Stimulated activated CD4-positive, alpha-beta T cell treated with anti-CD3 and anti-CD28 coated beads, Interleukin-12 subunit alpha, Interleukin-12 subunit beta, amount 100 ng/mL, for 24 hours (primary cell): Measurements from ENCODE around the gene TESK2.
"Not testable (repeated sequence)": the region's sequence is repeated elsewhere in the genome, so short reads cannot be mapped to it uniquely, and the experiment has no call there.

Source experiments
- DNase-seq, 2 experiments: peaks; one replicate each; pipeline ENCODE4 v3.0.0-alpha.2; 2020; ENCODE audit warnings: low read depth in 2 of 2

TESK2 gene

GRCh38 chr1:45473302-45473701 is 17.7 kb downstream of the TESK2 start:
- DNase-seq, result no peak

- DNase-seq, result no peak
These were observed 20.6 kb downstream of the TESK2 start for GRCh38 chr1:45470306-45470798.

GRCh38 chr1:45467353-45467752 is 23.6 kb downstream of the TESK2 start:
- DNase-seq, result not testable (repeated sequence)

- DNase-seq, result no peak
These were observed 25.7 kb downstream of the TESK2 start for GRCh38 chr1:45465277-45465676.

- no peak for DNase-seq
These were observed 32.1 kb downstream of the TESK2 start for GRCh38 chr1:45458894-45459293.

GRCh38 chr1:45456531-45456930 is 34.4 kb downstream of the TESK2 start:
- no peak for DNase-seq

- DNase-seq, result no peak
These were observed 35.8 kb downstream of the TESK2 start for GRCh38 chr1:45455162-45455561.

GRCh38 chr1:45454464-45454863 is 36.5 kb downstream of the TESK2 start:
- no peak for DNase-seq

GRCh38 chr1:45452503-45452902 is 38.5 kb downstream of the TESK2 start:
- no peak for DNase-seq

- no peak for DNase-seq
These were observed 42.6 kb downstream of the TESK2 start for GRCh38 chr1:45448357-45448756.

GRCh38 chr1:45446950-45447672 is 43.9 kb downstream of the TESK2 start:
- DNase-seq, result no peak

GRCh38 chr1:45446530-45446929 is 44.4 kb downstream of the TESK2 start:
- DNase-seq, result no peak

GRCh38 chr1:45444609-45445131 is 46.3 kb downstream of the TESK2 start:
- DNase-seq, result no peak

GRCh38 chr1:45443580-45444446 is 47.1 kb downstream of the TESK2 start:
- no peak for DNase-seq

GRCh38 chr1:45442272-45442671 is 48.7 kb downstream of the TESK2 start:
- no peak for DNase-seq

GRCh38 chr1:45437323-45437722 is 53.6 kb downstream of the TESK2 start:
- DNase-seq, result no peak

- no peak for DNase-seq
These were observed 60.5 kb downstream of the TESK2 start for GRCh38 chr1:45430490-45430889.

- DNase-seq, result no peak
These were observed 61.3 kb downstream of the TESK2 start for GRCh38 chr1:45429561-45430159.

- no peak for DNase-seq
These were observed 66.9 kb downstream of the TESK2 start for GRCh38 chr1:45423906-45424678.

- DNase-seq, result no peak
These were observed 69.0 kb downstream of the TESK2 start for GRCh38 chr1:45421935-45422334.

- DNase-seq, result no peak
These were observed 76.2 kb downstream of the TESK2 start for GRCh38 chr1:45414746-45415145.
